Right lobe of liver (tissue), 6 donors: Measurements from ENCODE around the gene GNAI2. TPM values are rescaled to one million over a fixed set of nuclear protein-coding genes. Genes with fewer than 3 reads are reported as not detected.
A peak's percentile ranks its signal among the peaks of the same experiment; 100 is the strongest.

Source experiments
- ATAC-seq, 4 donors: fragments of 200-7000 bp; cut with Tn5 transposase; one replicate each; pipeline ENCODE4 v1.9.1; 2020; ENCODE audit warnings: mild to moderate bottlenecking in 4 of 4, moderate library complexity in 4 of 4
- DNase-seq, 3 donors: peaks; one replicate each; pipeline ENCODE4 v3.0.0-alpha.2; 2020
- H3K27ac ChIP-seq, 3 donors: fragments of 200-600 bp; one replicate each; pipeline ENCODE4 v1.8.0; 2022
- H3K27me3 ChIP-seq, 2 donors: fragments of 200-600 bp; one replicate each; pipeline ENCODE4 v1.8.0; 2022
- H3K36me3 ChIP-seq, 4 donors: fragments of 200-600 bp; sonication (generic) in 1 of 4; one replicate each; pipeline versions ENCODE4 v1.5.1 to v1.8.0; 2017 to 2022; ENCODE audit warnings: control low read depth in 1 of 4
- H3K4me1 ChIP-seq, 4 donors: fragments of 200-600 bp; sonication (generic) in 1 of 4; one replicate each; pipeline versions ENCODE4 v1.5.1 to v1.8.0; 2017 to 2022; ENCODE audit warnings: control low read depth in 1 of 4
- H3K4me3 ChIP-seq, 3 donors: fragments of 200-600 bp; one replicate each; pipeline ENCODE4 v1.8.0; 2022
- H3K9me3 ChIP-seq, 4 donors: fragments of 200-600 bp; sonication (generic) in 1 of 4; one replicate each; pipeline versions ENCODE4 v1.5.1 to v1.8.0; 2017 to 2022; ENCODE audit warnings: control low read depth in 1 of 4
- POLR2A ChIP-seq: fragments of 450-650 bp; IDR thresholded peaks from one replicate; pipeline ENCODE4 v1.6.1; 2017; ENCODE audit warnings: antibody characterized with exemption, mild to moderate bottlenecking
- WGBS: methylation state at CpG from one replicate; pipeline ENCODE4 v1.1.6; 2018; ENCODE audit warnings: low coverage, low lambda C conversion rate; ENCODE audit not compliant: insufficient coverage; ENCODE audit errors: missing lambda C conversion rate; 5-methylcytosine and 5-hydroxymethylcytosine counted together
- intact Hi-C, 2 donors: fragments of 100-400 bp; cut with DNase I; formaldehyde crosslinking; loops; one replicate each; pipeline versions ENCODE4 v1.11.2 to v1.14.1; 2022
- total RNA-seq, 6 experiments: library from RNA; depleted of rRNA in 2 of 6; stranded (reverse); fragments of >200 nt in 2 of 6; fragmentation: NEBNext Ultra II Directional in 3 of 6; extraction: Animal tissue kit (Norgen Biotek cat#: 25700) in 3 of 6; gene quantifications; one replicate each; pipeline versions ENCODE4 v1.1.0 to v1.2.4, GENCODE V29; 2016 to 2023
- TF ChIP-seq, protein P1 (sequence below), 4 donors: fragments of 200-600 bp in 3 of 4; fragments of 450-650 bp in 1 of 4; IDR thresholded peaks; one replicate each; pipeline versions ENCODE4 v1.5.1 to v1.8.0; 2016 to 2022; ENCODE audit warnings: antibody characterized with exemption in 4 of 4, mild to moderate bottlenecking in 2 of 4
- donor health status: DM: no; HTN: yes; CAD: no.
- donor health status: DM: no; HTN: no; CAD: no.
- donor health status: DM: no; HTN: no; CAD: no.
- donor health status: DM: no; HTN: yes; CAD: no.
- donor health status: DM: no; HTN: yes; CAD: no.

GNAI2 gene
- total RNA-seq, 6 experiments from 2014 or later: 73.3 to 125 (median 98.7) TPM

- Histone ChIP-seq H3K27ac (peak overlapping the region; percentile 87 to 94 (median 93)), H3K36me3 (peaks cover 0 to 9% (median 0%) of the 10 kb centered on the region in 4 donors), H3K9me3 (no peaks in the 10 kb centered on the region), H3K4me1 (peaks cover 0 to 62% (median 28%) of the 10 kb centered on the region in 4 donors), H3K27me3 (no peaks in the 10 kb centered on the region), H3K4me3 (peak overlapping the region; percentile 77 to 95 (median 94))
- intact Hi-C loops: no loop called here
- 20% methylated on average over 1 of the region's 7 CpGs for WGBS
- peak; percentile 5 for TF ChIP-seq POLR2A
- TF ChIP-seq, protein P1, sequence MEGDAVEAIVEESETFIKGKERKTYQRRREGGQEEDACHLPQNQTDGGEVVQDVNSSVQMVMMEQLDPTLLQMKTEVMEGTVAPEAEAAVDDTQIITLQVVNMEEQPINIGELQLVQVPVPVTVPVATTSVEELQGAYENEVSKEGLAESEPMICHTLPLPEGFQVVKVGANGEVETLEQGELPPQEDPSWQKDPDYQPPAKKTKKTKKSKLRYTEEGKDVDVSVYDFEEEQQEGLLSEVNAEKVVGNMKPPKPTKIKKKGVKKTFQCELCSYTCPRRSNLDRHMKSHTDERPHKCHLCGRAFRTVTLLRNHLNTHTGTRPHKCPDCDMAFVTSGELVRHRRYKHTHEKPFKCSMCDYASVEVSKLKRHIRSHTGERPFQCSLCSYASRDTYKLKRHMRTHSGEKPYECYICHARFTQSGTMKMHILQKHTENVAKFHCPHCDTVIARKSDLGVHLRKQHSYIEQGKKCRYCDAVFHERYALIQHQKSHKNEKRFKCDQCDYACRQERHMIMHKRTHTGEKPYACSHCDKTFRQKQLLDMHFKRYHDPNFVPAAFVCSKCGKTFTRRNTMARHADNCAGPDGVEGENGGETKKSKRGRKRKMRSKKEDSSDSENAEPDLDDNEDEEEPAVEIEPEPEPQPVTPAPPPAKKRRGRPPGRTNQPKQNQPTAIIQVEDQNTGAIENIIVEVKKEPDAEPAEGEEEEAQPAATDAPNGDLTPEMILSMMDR (IDR thresholded peaks at IDR 0.05): no peak
- ATAC-seq: peak; percentile 55 to 67 (median 60)
- DNase-seq: peak; percentile 95 to 99 (median 98)
Measured at GRCh38 chr3:50238549-50239026, 2.6 kb downstream of the GNAI2 start.

DNA sequence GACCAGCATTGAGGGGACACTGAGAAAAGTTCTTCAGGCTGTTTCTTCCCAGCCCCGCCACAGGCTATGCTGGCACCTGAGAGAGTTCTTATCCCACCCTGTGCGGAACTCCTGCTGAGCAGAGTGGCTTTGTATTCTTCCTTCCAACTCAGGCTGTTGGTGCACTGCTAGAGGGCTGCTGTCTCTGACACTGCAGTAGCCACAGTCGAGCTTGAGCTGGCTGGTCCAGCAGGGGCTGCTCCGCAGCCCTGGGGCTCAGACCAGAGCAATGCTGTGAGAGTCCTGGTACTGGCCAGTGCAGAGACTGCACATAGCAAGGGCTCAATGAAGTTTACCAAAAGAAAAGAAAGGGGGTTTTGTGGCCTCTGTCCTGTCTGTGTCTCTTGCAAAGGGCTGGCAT is 3.6 kb downstream of the GNAI2 start:
- 72% methylated on average over 3 of the region's 4 CpGs for WGBS
- no peak for TF ChIP-seq POLR2A
- TF ChIP-seq, protein P1 (IDR thresholded peaks at IDR 0.05): no peak
- Histone ChIP-seq H3K27ac (peak overlapping the region; percentile 8 to 87 (median 67)), H3K36me3 (peaks cover 0 to 9% (median 0%) of the 10 kb centered on the region in 4 donors), H3K9me3 (no peaks in the 10 kb centered on the region), H3K27me3 (no peaks in the 10 kb centered on the region), H3K4me3 (no peak overlapping the region), H3K4me1 (peaks cover 0 to 71% (median 28%) of the 10 kb centered on the region in 4 donors)
- no peak for DNase-seq
- intact Hi-C loops: no loop called here
- ATAC-seq: no peak

DNA sequence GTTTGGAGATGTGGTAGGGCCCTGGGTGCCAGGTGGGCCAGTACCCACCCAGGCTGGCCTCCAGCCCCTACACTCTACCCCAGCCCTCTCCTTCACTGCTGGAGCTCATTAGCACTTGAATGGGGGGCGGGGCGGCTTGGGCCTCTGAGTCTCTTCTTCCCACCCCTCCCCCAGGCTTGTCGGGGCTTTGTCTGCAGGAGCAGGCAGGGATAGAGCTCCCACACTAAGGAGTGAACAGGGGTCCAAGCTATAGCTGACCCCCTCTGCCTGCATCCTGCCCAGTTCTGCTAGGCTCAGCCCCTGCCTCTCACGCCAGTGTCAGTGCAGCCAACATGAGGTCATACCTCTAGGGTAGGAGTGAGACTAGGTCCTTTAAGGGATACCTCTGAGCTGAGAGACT is 5.2 kb downstream of the GNAI2 start:
- H3K36me3 ChIP-seq: peaks cover 0 to 9% (median 0%) of the 10 kb centered on the region in 4 donors
- no peak overlapping the region for H3K4me3 ChIP-seq
- H3K27me3 ChIP-seq: no peaks in the 10 kb centered on the region
- no peaks in the 10 kb centered on the region for H3K9me3 ChIP-seq
- intact Hi-C loops: no loop called here
- TF ChIP-seq, protein P1 (IDR thresholded peaks at IDR 0.05): no peak
- TF ChIP-seq POLR2A: no peak
- WGBS: 60% methylated on average over 1 of the region's 4 CpGs
- peaks cover 0 to 82% (median 29%) of the 10 kb centered on the region in 4 donors for H3K4me1 ChIP-seq
- peak overlapping the region; percentile 40 to 93 (median 67) for H3K27ac ChIP-seq
- DNase-seq (no peak), ATAC-seq (no peak)

DNA sequence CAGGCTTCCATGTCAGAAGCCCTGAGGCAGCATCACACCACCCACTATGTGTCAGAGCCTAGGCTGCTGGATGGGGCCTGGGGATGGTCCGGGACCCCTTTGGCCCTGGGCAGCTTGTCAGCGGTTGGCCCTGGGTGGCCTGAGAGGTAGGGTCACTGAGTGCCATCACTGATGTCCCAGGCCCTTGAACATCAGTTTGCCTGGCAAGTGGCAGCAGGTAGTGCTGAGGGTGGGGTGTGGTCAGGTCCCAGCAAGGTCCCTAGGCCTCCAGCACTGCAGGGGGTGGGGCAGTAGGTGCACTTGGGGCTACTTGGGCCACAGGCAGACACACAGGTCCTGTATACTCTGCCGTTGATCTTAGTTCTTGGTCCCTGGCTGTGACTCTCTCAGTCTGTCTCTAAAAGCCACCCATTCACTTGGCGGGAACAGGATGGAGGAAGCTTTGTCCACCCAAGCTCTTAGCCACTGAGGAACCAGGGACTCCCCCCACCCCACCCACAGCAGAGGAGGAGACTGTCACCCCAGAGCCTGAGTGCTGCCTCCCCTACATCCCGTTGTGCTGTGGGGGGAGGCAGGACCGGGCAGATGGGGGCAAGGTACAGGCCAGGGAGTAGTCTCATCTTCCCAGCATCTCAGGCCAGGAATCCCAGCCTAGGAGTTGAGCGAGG is 5.8 kb downstream of the GNAI2 start:
- Histone ChIP-seq H3K9me3 (no peaks in the 10 kb centered on the region), H3K27me3 (no peaks in the 10 kb centered on the region), H3K4me3 (no peak overlapping the region), H3K27ac (peak overlapping the region; percentile 40 to 93 (median 76)), H3K4me1 (peaks cover 0 to 88% (median 29%) of the 10 kb centered on the region in 4 donors), H3K36me3 (peaks cover 0 to 9% (median 0%) of the 10 kb centered on the region in 4 donors)
- 30% methylated on average over 2 of the region's 7 CpGs for WGBS
- TF ChIP-seq, protein P1 (IDR thresholded peaks at IDR 0.05): no peak
- TF ChIP-seq POLR2A: no peak
- ATAC-seq (no peak), DNase-seq (no peak)
- intact Hi-C loops: no loop called here
